A549 (cell line): ENCODE data around the gene PARP9.

ENCODE experiments used
- CHD2 ChIP-seq: fragments of 150-350 bp; IDR thresholded peaks from 2 replicates; pipeline ENCODE4 v1.6.1; 2014; ENCODE audit warnings: low read length; ENCODE audit not compliant: partially characterized antibody
- CTCF ChIP-seq: fragments of >200 bp; sonication (Bioruptor Twin); formaldehyde crosslinking; IDR thresholded peaks from 3 replicates; pipeline ENCODE4 v1.5.1; 2016
- FOSL2 ChIP-seq, 2 experiments: fragments of 450-650 bp in 1 of 2; fragments of >200 bp in 1 of 2; sonication (Bioruptor Twin) in 1 of 2; formaldehyde crosslinking; IDR thresholded peaks; 2 replicates each; pipeline versions ENCODE4 v1.5.0 to v1.6.1; 2016 to 2020; ENCODE audit warnings: mild to moderate bottlenecking in 1 of 2, moderate library complexity in 1 of 2
- HDAC2 ChIP-seq: fragments of 200-600 bp; sonication (generic); IDR thresholded peaks from 2 replicates; pipeline ENCODE4 v1.6.1; 2016
- KDM1A ChIP-seq: fragments of 200-600 bp; sonication (generic); IDR thresholded peaks from 2 replicates; pipeline ENCODE4 v1.6.1; 2016; ENCODE audit warnings: low read depth, mild to moderate bottlenecking
- NR3C1 ChIP-seq: fragments of >200 bp; sonication (Bioruptor Twin); formaldehyde crosslinking; IDR thresholded peaks from 3 replicates; pipeline ENCODE4 v1.6.1; 2017
- POLR2A ChIP-seq: IDR thresholded peaks from 2 replicates; pipeline ENCODE4 v1.6.1; 2012; ENCODE audit warnings: mild to moderate bottlenecking, low read length
- REST ChIP-seq: fragments of 200-600 bp; sonication (generic); IDR thresholded peaks from 2 replicates; pipeline ENCODE4 v1.6.1; 2016; ENCODE audit warnings: antibody characterized with exemption, mild to moderate bottlenecking, moderate library complexity
- RFX5 ChIP-seq: fragments of 450-650 bp; IDR thresholded peaks from 2 replicates; pipeline ENCODE4 v1.7.1; 2014; ENCODE audit warnings: antibody characterized with exemption, mild to moderate bottlenecking, moderate library complexity

- no peak for TF ChIP-seq RFX5
- no peak for TF ChIP-seq POLR2A
- no peak for TF ChIP-seq CTCF
- TF ChIP-seq FOSL2 (IDR thresholded peaks at IDR 0.05) = no peak
- no peak; the same call in 1 of the 2 replicates for TF ChIP-seq FOSL2 (CRISPR knock-in tag; IDR thresholded peaks at IDR 0.05)
- no peak for TF ChIP-seq NR3C1
- no peak for TF ChIP-seq REST
- no peak for TF ChIP-seq HDAC2
- no peak for TF ChIP-seq KDM1A
- no peak for TF ChIP-seq CHD2
These were observed 79.1 kb downstream of the PARP9 start for GRCh38 chr3:122484985-122485384.
